GM12865 (cell line): ENCODE results near the gene AAR2.

Experiments
- DNase-seq: peaks from one replicate; pipeline ENCODE4 v3.0.0; 2010; ENCODE audit warnings: low read depth
- H3K4me3 ChIP-seq: 2 replicates; pipeline ENCODE4 v1.5.1; 2011; ENCODE audit warnings: mild to moderate bottlenecking, low read depth, low read length, control low read depth
- TF ChIP-seq, protein P1 (sequence below): IDR thresholded peaks from 2 replicates; pipeline ENCODE4 v1.5.1; 2011; ENCODE audit warnings: low read length, control low read depth, low read depth, inconsistent platforms; ENCODE audit not compliant: insufficient read depth; ENCODE audit errors: missing control alignments

The AAR2 gene

DNA sequence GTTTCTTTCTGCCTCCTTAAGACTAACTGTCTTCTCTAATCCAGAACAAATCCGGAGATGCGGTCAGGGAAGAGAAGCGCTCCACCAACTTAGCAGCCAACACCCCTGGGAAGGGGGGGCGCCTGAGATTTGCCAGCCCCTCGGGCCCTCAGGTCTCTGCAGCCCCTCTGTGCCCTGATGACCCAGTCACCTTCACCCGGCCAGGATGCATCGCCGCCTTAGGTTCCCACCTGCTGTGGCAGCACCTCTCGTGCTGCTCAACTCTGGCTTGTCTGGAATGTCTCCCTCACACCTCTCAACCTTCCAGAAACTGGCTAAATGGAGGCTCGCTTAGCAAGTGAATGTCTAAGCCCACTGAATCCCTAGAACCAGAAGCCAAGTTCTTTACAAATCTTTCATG lies 28.0 kb upstream of the AAR2 start:
- no peak overlapping the region for H3K4me3 ChIP-seq
- DNase-seq, result no peak
- TF ChIP-seq, protein P1, sequence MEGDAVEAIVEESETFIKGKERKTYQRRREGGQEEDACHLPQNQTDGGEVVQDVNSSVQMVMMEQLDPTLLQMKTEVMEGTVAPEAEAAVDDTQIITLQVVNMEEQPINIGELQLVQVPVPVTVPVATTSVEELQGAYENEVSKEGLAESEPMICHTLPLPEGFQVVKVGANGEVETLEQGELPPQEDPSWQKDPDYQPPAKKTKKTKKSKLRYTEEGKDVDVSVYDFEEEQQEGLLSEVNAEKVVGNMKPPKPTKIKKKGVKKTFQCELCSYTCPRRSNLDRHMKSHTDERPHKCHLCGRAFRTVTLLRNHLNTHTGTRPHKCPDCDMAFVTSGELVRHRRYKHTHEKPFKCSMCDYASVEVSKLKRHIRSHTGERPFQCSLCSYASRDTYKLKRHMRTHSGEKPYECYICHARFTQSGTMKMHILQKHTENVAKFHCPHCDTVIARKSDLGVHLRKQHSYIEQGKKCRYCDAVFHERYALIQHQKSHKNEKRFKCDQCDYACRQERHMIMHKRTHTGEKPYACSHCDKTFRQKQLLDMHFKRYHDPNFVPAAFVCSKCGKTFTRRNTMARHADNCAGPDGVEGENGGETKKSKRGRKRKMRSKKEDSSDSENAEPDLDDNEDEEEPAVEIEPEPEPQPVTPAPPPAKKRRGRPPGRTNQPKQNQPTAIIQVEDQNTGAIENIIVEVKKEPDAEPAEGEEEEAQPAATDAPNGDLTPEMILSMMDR, result no peak

- DNase-seq, result no peak
- no peak overlapping the region for H3K4me3 ChIP-seq
- TF ChIP-seq, protein P1, result no peak
Observed at GRCh38 chr20:36210436-36211021, 25.7 kb upstream of the AAR2 start.

GRCh38 chr20:36213362-36213761 lies 22.9 kb upstream of the AAR2 start:
- DNase-seq, result no peak
- no peak overlapping the region for H3K4me3 ChIP-seq
- TF ChIP-seq, protein P1, result no peak

DNA sequence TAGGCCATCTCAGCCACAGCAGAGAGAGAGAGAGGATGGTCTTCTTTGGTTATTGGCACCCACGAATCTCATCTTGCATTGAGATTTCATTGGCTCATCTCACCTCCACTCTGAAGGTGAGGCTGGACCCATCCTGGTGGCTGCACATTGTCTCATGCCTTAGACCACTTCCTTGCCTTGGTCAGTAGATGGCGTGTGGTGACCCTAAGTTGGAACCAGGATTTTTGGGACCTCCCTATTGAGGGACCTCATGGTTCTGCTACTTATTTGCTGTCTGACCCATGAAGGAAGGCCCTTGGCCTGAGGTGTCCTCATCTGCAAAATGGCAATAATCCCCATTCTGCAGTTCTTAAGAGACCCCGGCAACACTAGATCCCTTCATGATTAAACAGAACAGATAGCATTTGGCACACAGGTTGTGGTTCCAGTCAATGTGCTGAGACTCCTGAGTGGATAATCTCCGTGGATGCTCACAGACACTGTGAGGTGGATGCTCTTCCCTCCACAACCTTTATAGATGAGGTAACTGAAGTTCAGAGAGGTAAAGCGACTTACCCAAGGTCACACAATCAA lies 21.5 kb upstream of the AAR2 start:
- TF ChIP-seq, protein P1, result peak; percentile 71
- H3K4me3 ChIP-seq, result no peak overlapping the region
- peak; percentile 57 for DNase-seq

DNA sequence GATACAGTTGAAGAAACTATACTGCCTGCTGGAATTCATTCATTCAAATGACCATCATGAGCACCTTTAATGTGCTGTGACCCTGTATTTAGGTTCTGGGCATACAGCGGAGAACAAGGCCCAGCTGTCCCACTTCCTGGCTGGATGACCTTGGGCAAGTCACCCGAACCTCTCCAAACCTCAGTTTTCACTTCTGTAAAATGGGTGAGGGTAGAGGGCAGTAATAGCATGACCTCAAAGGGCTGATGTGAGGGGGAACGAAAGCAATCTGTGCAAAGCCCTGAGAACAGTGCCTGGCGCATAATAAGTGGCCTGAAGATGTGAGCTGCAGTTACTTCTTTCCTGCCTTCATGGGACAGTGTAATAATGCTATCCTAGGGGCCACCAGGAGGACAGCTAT lies 20.5 kb upstream of the AAR2 start:
- TF ChIP-seq, protein P1, result no peak
- no peak overlapping the region for H3K4me3 ChIP-seq
- DNase-seq, result no peak

GRCh38 chr20:36216314-36217025 lies 19.8 kb upstream of the AAR2 start:
- H3K4me3 ChIP-seq, result no peak overlapping the region
- no peak for DNase-seq
- TF ChIP-seq, protein P1, result no peak

GRCh38 chr20:36217226-36217625 lies 19.1 kb upstream of the AAR2 start:
- DNase-seq, result no peak
- TF ChIP-seq, protein P1, result no peak
- H3K4me3 ChIP-seq, result no peak overlapping the region
